Measurements from ENCODE around the gene RNGTT. TPM values are rescaled to one million over a fixed set of nuclear protein-coding genes. Genes with fewer than 3 reads are reported as not detected.

The RNGTT gene
- total RNA-seq, 1 donor from 2014 or later: 14.6 TPM

DNA sequence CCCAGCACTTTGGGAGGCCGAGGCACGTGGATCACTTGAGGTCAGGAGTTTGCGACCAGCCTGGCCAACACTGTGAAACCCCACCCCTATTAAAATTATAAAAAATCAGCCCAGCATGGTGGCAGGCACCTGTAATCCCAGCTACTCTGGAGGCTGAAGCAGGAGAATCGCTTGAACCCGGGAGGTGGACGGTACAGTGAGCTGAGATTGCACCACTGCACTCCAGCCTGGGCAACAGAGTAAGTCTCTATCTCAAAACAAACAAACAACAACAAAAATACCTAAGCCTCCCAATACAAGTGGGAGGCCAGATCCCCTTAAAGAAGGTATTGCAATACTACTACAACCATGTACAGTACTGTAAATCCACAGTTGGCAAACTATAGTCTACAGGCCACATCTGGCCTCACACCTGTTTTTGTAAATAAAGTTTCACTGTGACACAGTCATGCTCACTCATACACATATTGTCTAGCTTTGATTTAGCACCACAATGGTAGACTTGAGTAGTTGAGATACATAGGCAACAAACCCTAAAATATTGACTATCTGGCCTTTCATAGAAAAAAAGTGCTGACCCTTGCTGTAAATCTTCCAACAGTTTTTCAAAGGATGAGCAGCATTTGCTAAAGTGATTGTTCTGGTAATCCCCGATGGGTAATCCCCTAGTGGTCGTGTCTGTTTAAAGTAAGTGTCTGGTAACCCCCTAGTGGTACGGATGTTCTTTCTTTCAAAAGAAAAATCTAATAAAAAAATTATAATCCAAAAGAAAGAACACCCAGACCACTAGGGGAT, 202.0 kb downstream of the RNGTT start:
- no peak overlapping the region for H3K4me3 Mint-ChIP-seq (ENCODE audit: unreplicated experiment)
- TF ChIP-seq, protein P1, sequence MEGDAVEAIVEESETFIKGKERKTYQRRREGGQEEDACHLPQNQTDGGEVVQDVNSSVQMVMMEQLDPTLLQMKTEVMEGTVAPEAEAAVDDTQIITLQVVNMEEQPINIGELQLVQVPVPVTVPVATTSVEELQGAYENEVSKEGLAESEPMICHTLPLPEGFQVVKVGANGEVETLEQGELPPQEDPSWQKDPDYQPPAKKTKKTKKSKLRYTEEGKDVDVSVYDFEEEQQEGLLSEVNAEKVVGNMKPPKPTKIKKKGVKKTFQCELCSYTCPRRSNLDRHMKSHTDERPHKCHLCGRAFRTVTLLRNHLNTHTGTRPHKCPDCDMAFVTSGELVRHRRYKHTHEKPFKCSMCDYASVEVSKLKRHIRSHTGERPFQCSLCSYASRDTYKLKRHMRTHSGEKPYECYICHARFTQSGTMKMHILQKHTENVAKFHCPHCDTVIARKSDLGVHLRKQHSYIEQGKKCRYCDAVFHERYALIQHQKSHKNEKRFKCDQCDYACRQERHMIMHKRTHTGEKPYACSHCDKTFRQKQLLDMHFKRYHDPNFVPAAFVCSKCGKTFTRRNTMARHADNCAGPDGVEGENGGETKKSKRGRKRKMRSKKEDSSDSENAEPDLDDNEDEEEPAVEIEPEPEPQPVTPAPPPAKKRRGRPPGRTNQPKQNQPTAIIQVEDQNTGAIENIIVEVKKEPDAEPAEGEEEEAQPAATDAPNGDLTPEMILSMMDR (IDR thresholded peaks at IDR 0.05; ENCODE audit: unreplicated experiment): peak; percentile 16
- H3K4me1 Mint-ChIP-seq (ENCODE audit: unreplicated experiment): peaks cover 7% of the 10 kb centered on the region
- H3K36me3 Mint-ChIP-seq (ENCODE audit: low read depth, unreplicated experiment): peaks cover 9% of the 10 kb centered on the region
- H3K9me3 Mint-ChIP-seq (ENCODE audit: unreplicated experiment): no peaks in the 10 kb centered on the region
- no peak for DNase-seq (ENCODE audit: low spot score)
- no peak overlapping the region for H3K27ac Mint-ChIP-seq (ENCODE audit: unreplicated experiment)
- H3K27me3 Mint-ChIP-seq (ENCODE audit: unreplicated experiment): peaks cover 1% of the 10 kb centered on the region

GRCh38 chr6:88760091-88760490, 203.3 kb downstream of the RNGTT start:
- no peak for DNase-seq (ENCODE audit: low spot score)
- TF ChIP-seq, protein P1 (IDR thresholded peaks at IDR 0.05; ENCODE audit: unreplicated experiment): no peak
- Mint-ChIP-seq H3K9me3 (ENCODE audit: unreplicated experiment) (no peaks in the 10 kb centered on the region), H3K4me1 (ENCODE audit: unreplicated experiment) (peaks cover 7% of the 10 kb centered on the region), H3K4me3 (ENCODE audit: unreplicated experiment) (no peak overlapping the region), H3K27me3 (ENCODE audit: unreplicated experiment) (peaks cover 1% of the 10 kb centered on the region), H3K27ac (ENCODE audit: unreplicated experiment) (no peak overlapping the region), H3K36me3 (ENCODE audit: low read depth, unreplicated experiment) (peaks cover 9% of the 10 kb centered on the region)

GRCh38 chr6:88750936-88751335, 212.5 kb downstream of the RNGTT start:
- no peaks in the 10 kb centered on the region for H3K27me3 Mint-ChIP-seq (ENCODE audit: unreplicated experiment)
- no peak overlapping the region for H3K4me3 Mint-ChIP-seq (ENCODE audit: unreplicated experiment)
- H3K27ac Mint-ChIP-seq (ENCODE audit: unreplicated experiment): no peak overlapping the region
- no peaks in the 10 kb centered on the region for H3K9me3 Mint-ChIP-seq (ENCODE audit: unreplicated experiment)
- TF ChIP-seq, protein P1 (IDR thresholded peaks at IDR 0.05; ENCODE audit: unreplicated experiment): no peak
- no peak for DNase-seq (ENCODE audit: low spot score)
- H3K4me1 Mint-ChIP-seq (ENCODE audit: unreplicated experiment): no peaks in the 10 kb centered on the region
- peaks cover 11% of the 10 kb centered on the region for H3K36me3 Mint-ChIP-seq (ENCODE audit: low read depth, unreplicated experiment)

DNA sequence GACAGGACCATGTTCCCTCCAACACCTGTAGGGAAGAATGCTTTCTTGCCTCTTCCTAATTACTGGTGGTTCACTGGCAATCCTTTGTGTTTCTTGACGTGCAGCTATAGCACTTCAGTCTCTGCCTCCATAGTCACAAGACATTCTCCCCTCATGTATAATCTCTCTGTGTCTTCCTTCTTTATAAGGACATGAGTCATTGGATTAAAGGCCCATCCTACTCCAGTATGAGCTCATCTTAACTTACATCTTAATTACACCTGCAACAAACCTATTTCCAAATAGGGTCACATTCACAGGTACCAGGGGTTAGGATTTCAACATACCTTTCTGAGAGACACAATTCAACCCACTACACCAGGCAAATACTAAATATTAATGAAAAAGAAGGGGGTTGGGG, 213.6 kb downstream of the RNGTT start:
- DNase-seq (ENCODE audit: low spot score): no peak
- H3K4me3 Mint-ChIP-seq (ENCODE audit: unreplicated experiment): no peak overlapping the region
- TF ChIP-seq, protein P1 (IDR thresholded peaks at IDR 0.05; ENCODE audit: unreplicated experiment): no peak
- no peaks in the 10 kb centered on the region for H3K9me3 Mint-ChIP-seq (ENCODE audit: unreplicated experiment)
- no peaks in the 10 kb centered on the region for H3K4me1 Mint-ChIP-seq (ENCODE audit: unreplicated experiment)
- peaks cover 9% of the 10 kb centered on the region for H3K36me3 Mint-ChIP-seq (ENCODE audit: low read depth, unreplicated experiment)
- H3K27ac Mint-ChIP-seq (ENCODE audit: unreplicated experiment): no peak overlapping the region
- no peaks in the 10 kb centered on the region for H3K27me3 Mint-ChIP-seq (ENCODE audit: unreplicated experiment)

DNA sequence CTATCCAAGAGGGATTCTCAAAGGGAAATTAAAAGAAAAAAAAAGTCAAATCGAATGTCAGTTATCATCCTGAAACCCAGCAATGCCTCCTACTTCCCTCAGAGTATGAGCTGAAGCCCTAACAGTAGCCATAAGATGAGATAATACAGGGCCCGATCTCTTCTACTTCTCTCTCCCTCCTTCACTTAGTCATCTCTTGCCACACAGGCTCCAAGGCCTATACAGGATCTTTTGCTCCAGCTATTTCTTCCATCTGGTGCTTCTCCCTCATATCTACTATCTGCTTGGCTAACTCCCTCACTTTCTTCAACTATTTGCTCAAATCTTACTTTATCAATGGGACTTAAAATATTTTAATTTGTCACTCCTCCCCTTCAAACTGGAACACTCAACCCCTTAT, 215.3 kb downstream of the RNGTT start:
- H3K9me3 Mint-ChIP-seq (ENCODE audit: unreplicated experiment): no peaks in the 10 kb centered on the region
- no peaks in the 10 kb centered on the region for H3K27me3 Mint-ChIP-seq (ENCODE audit: unreplicated experiment)
- H3K4me1 Mint-ChIP-seq (ENCODE audit: unreplicated experiment): no peaks in the 10 kb centered on the region
- DNase-seq (ENCODE audit: low spot score): no peak
- TF ChIP-seq, protein P1 (IDR thresholded peaks at IDR 0.05; ENCODE audit: unreplicated experiment): no peak
- no peak overlapping the region for H3K4me3 Mint-ChIP-seq (ENCODE audit: unreplicated experiment)
- no peaks in the 10 kb centered on the region for H3K36me3 Mint-ChIP-seq (ENCODE audit: low read depth, unreplicated experiment)
- no peak overlapping the region for H3K27ac Mint-ChIP-seq (ENCODE audit: unreplicated experiment)

Data from endothelial cell (in vitro differentiated cells).